K562 (cell line): ENCODE measurements around the gene DNAJB1. TPM values are rescaled to one million over a fixed set of nuclear protein-coding genes. Genes with fewer than 3 reads are reported as not detected.
A peak's percentile ranks its signal among the peaks of the same experiment; 100 is the strongest.

Experiments
- ATAC-seq: fragments of 200-7000 bp; cut with Tn5 transposase; 3 replicates; pipeline ENCODE4 v1.9.1; 2020; ENCODE audit warnings: moderate library complexity
- BruUV-seq: library from RNA; stranded (reverse); fragments of 400-500 nt; replicated peaks from 2 replicates; lab custom pipeline; 2021; lab: Mats Ljungman, UMichigan
- CTCF ChIA-PET: fragments of 300-600 bp; formaldehyde crosslinking; extraction: SDS; loops from one replicate; lab custom pipeline; 2021; ENCODE audit warnings: low intra/inter-chr PET ratio; lab: Yijun Ruan, JAX
- POLR2A ChIA-PET: fragments of 300-600, 350-650 bp; sonication (Branson Sonifier 250); formaldehyde crosslinking; extraction: SDS; loops from one replicate; lab custom pipeline; 2021; ENCODE audit warnings: antibody characterized with exemption, inconsistent platforms; lab: Yijun Ruan, JAX
- DNase-seq, 4 experiments: peaks; one replicate each; pipeline versions ENCODE4 v3.0.0 to v3.0.0-alpha.2; 2011 to 2018; ENCODE audit warnings: low spot score in 3 of 4, mixed read lengths in 3 of 4; ENCODE audit errors: extremely low read depth in 1 of 4
- FAIRE-seq: peaks from 2 replicates; lab custom pipeline; 2011; peaks lifted over from hg19 to GRCh38; lab: Jason Lieb, UNC
- H2AFZ ChIP-seq: 2 replicates; pipeline ENCODE4 v1.6.0; 2011; ENCODE audit warnings: low read depth, low read length, control low read depth, inconsistent platforms
- H3K27ac ChIP-seq: fragments of 200-600 bp; 3 replicates; pipeline ENCODE4 v1.8.0; 2011; ENCODE audit warnings: low read depth, mild to moderate bottlenecking, control low read depth, inconsistent platforms, low read length, moderate library complexity, mixed read lengths; ENCODE audit errors: extremely low read depth
- H3K27me3 ChIP-seq, 2 experiments: fragments of 300-600 bp in 1 of 2; 2 replicates in 1 of 2; 3 replicates in 1 of 2; pipeline versions ENCODE4 v1.6.0 to v1.8.0; 2011; ENCODE audit warnings: inconsistent platforms in 2 of 2, low read length in 2 of 2, mild to moderate bottlenecking in 1 of 2, mixed read lengths in 1 of 2, moderate library complexity in 1 of 2; ENCODE audit not compliant: control insufficient read depth in 2 of 2, insufficient read depth in 2 of 2
- H3K36me3 ChIP-seq: fragments of 300-600 bp; 3 replicates; pipeline ENCODE4 v1.8.0; 2011; ENCODE audit warnings: mild to moderate bottlenecking, low read length, inconsistent platforms; ENCODE audit not compliant: control insufficient read depth, insufficient read depth
- H3K4me1 ChIP-seq, 2 experiments: fragments of 200-600 bp in 1 of 2; replicated peaks in 1 of 2; 2 replicates in 1 of 2; 3 replicates in 1 of 2; pipeline versions ENCODE4 v1.5.1 to v1.8.0; 2011; ENCODE audit warnings: inconsistent platforms in 2 of 2, low read length in 2 of 2, mild to moderate bottlenecking in 1 of 2, mixed read lengths in 1 of 2, moderate library complexity in 1 of 2; ENCODE audit not compliant: control insufficient read depth in 2 of 2, insufficient read depth in 2 of 2
- H3K4me2 ChIP-seq: 2 replicates; pipeline ENCODE4 v1.6.1; 2011; ENCODE audit warnings: low read length, control low read depth, inconsistent platforms, mixed read lengths; ENCODE audit not compliant: insufficient read depth
- H3K4me3 ChIP-seq: fragments of 200-600 bp; sonication (generic), shearing (Covaris generic); 2 replicates; pipeline ENCODE4 v1.5.1; 2016; ENCODE audit warnings: control low read depth, inconsistent platforms
- H3K79me2 ChIP-seq: fragments of 200-600 bp; 3 replicates; pipeline ENCODE4 v1.8.0; 2011; ENCODE audit warnings: low read length, inconsistent platforms; ENCODE audit not compliant: control insufficient read depth, insufficient read depth
- H3K9ac ChIP-seq, 2 experiments: 2 replicates each; pipeline versions ENCODE4 v1.6.0 to v1.6.1; 2011; ENCODE audit warnings: low read depth in 2 of 2, low read length in 2 of 2, control low read depth in 1 of 2, inconsistent platforms in 1 of 2, mild to moderate bottlenecking in 1 of 2, mixed read lengths in 1 of 2; ENCODE audit not compliant: insufficient read depth in 1 of 2
- H3K9me1 ChIP-seq: one replicate; pipeline ENCODE4 v1.6.0; 2011; ENCODE audit warnings: inconsistent platforms, mild to moderate bottlenecking, low read length, moderate library complexity; ENCODE audit not compliant: control insufficient read depth, insufficient read depth
- H3K9me3 ChIP-seq: replicated peaks from 2 replicates; pipeline ENCODE4 v1.5.1; 2011; ENCODE audit warnings: low read depth, low read length, inconsistent platforms; ENCODE audit not compliant: control insufficient read depth, insufficient read depth
- H4K20me1 ChIP-seq: replicated peaks from 2 replicates; pipeline ENCODE4 v1.6.1; 2011; ENCODE audit warnings: low read length, inconsistent platforms, mixed read lengths; ENCODE audit not compliant: control insufficient read depth, insufficient read depth
- CHCHD3 ChIP-seq: fragments of 250-450 bp; sonication (Bioruptor Pico); IDR thresholded peaks from 2 replicates; pipeline ENCODE4 v2.1.2; 2022; ENCODE audit warnings: mild to moderate bottlenecking
- FOXJ2 ChIP-seq: fragments of 200-800 bp; sonication (Bioruptor generic); IDR thresholded peaks from 2 replicates; pipeline ENCODE4 v1.6.1; 2016; ENCODE audit warnings: missing genetic modification characterization, missing compliant biosample characterization
- FOXK1 ChIP-seq: sonication (generic); formaldehyde crosslinking; IDR thresholded peaks from 2 replicates; pipeline ENCODE4 v1.8.0; 2022; ENCODE audit warnings: missing genetic modification reagents, mild to moderate bottlenecking, borderline replicate concordance
- FOXP1 ChIP-seq: sonication (generic); formaldehyde crosslinking; IDR thresholded peaks from 2 replicates; pipeline ENCODE4 v1.8.0; 2022; ENCODE audit warnings: mild to moderate bottlenecking, missing genetic modification reagents
- GTF2E2 ChIP-seq: fragments of 200-800 bp; sonication (Bioruptor generic); IDR thresholded peaks from 2 replicates; pipeline ENCODE4 v1.6.1; 2016; ENCODE audit warnings: missing genetic modification characterization, missing compliant biosample characterization
- MEIS2 ChIP-seq: fragments of 450-650 bp; IDR thresholded peaks from 2 replicates; pipeline ENCODE4 v1.6.1; 2014; ENCODE audit warnings: mild to moderate bottlenecking; ENCODE audit not compliant: partially characterized antibody
- MYC ChIP-seq, 2 experiments: fragments of 250-450 bp in 1 of 2; sonication (Bioruptor Pico) in 1 of 2; IDR thresholded peaks; 2 replicates each; pipeline versions ENCODE4 v1.5.1 to v1.6.1; 2012 to 2021; ENCODE audit warnings: low read depth in 2 of 2, borderline replicate concordance in 1 of 2, improper control_type of control experiment in 1 of 2, low read length in 1 of 2, mild to moderate bottlenecking in 1 of 2, moderate library complexity in 1 of 2
- NCOA6 ChIP-seq: fragments of 450-650 bp; IDR thresholded peaks from 2 replicates; pipeline ENCODE4 v1.6.1; 2017; ENCODE audit warnings: mild to moderate bottlenecking
- POLR2B ChIP-seq: fragments of 450-650 bp; IDR thresholded peaks from 2 replicates; pipeline ENCODE4 v1.6.1; 2018; ENCODE audit warnings: low read depth; ENCODE audit not compliant: partially characterized antibody
- ZNF134 ChIP-seq: fragments of 250-450 bp; sonication (Bioruptor Pico); conservative IDR thresholded peaks from 2 replicates; pipeline ENCODE4 v1.4.0; 2020
- ZNF165 ChIP-seq: fragments of 250-450 bp; sonication (Bioruptor Pico); IDR thresholded peaks from 2 replicates; pipeline ENCODE4 v1.4.0; 2020; ENCODE audit warnings: borderline replicate concordance
- ZNF175 ChIP-seq: fragments of 200-800 bp; sonication (Bioruptor generic); IDR thresholded peaks from 2 replicates; pipeline ENCODE4 v1.6.1; 2016; ENCODE audit warnings: low read depth, mild to moderate bottlenecking, missing genetic modification characterization, missing compliant biosample characterization
- ZNF699 ChIP-seq: fragments of 250-450 bp; sonication (Bioruptor Pico); IDR thresholded peaks from 2 replicates; pipeline ENCODE4 v1.8.0; 2021; ENCODE audit warnings: mild to moderate bottlenecking, moderate library complexity; ENCODE audit not compliant: insufficient replicate concordance
- ZSCAN29 ChIP-seq: fragments of 450-650 bp; IDR thresholded peaks from 2 replicates; pipeline ENCODE4 v1.6.1; 2017
- WGBS: fragments of 100-300 bp; shearing (Covaris generic); methylation state at CpG from one replicate; pipeline ENCODE4 v1.1.6; 2016; ENCODE audit warnings: low coverage, mixed read lengths; ENCODE audit not compliant: insufficient coverage; ENCODE audit errors: missing lambda C conversion rate; 5-methylcytosine and 5-hydroxymethylcytosine counted together
- in situ Hi-C: fragments of 300-500 bp; cut with MboI; formaldehyde crosslinking; loops from 4 replicates; pipeline ENCODE4 v1.15.0; 2018; ENCODE audit warnings: inconsistent platforms, mixed read lengths
- intact Hi-C: fragments of 100-400 bp; cut with micrococcal nuclease; formaldehyde crosslinking; loops from 2 replicates; pipeline ENCODE4 v1.14.2; 2022
- polyA plus RNA-seq, 8 experiments: library from polyadenylated mRNA; depleted of rRNA in 4 of 8; stranded (reverse) in 5 of 8; unstranded in 3 of 8; fragments of >200 nt; fragmentation: Nextera tagmentation in 2 of 8; fragmentation: Illumina TruSeq in 1 of 8; extraction: Ambion mirVana in 2 of 8; extraction: Trizol in 1 of 8; gene quantifications; 2 replicates each; pipeline versions ENCODE4 v1.2.1 to v1.2.3, GENCODE V29; 2011 to 2014; ENCODE audit warnings: inconsistent platforms in 1 of 8, missing spikeins in 1 of 8
- total RNA-seq, 7 experiments: library from RNA; depleted of rRNA in 6 of 7; stranded (reverse); fragments of >200 nt in 6 of 7; fragmentation: Illumina TruSeq in 2 of 7; extraction: Trizol in 2 of 7; gene quantifications; 2 replicates each; pipeline versions ENCODE4 v1.2.1 to v1.2.3, GENCODE V29; 2011 to 2021; ENCODE audit warnings: low replicate concordance in 1 of 7
- TF ChIP-seq, protein P1 (sequence below): sonication (generic); formaldehyde crosslinking; IDR thresholded peaks from 2 replicates; pipeline ENCODE4 v1.8.1; 2023; ENCODE audit warnings: mild to moderate bottlenecking, missing genetic modification reagents
- TF ChIP-seq, protein P2 (sequence below): fragments of 450-650 bp; IDR thresholded peaks from 2 replicates; pipeline ENCODE4 v1.6.1; 2017; ENCODE audit warnings: antibody characterized with exemption
- TF ChIP-seq, protein P3 (sequence below): fragments of 200-400 bp; formaldehyde crosslinking; IDR thresholded peaks from 2 replicates; pipeline ENCODE4 v1.6.1; 2017; ENCODE audit warnings: mild to moderate bottlenecking, low read depth, low read length, moderate library complexity

DNAJB1 gene
- total and polyA plus RNA-seq, 9 of the 15 experiments (the other 6 are each of a cell fraction or from before 2014, with no cell fraction given): 13.2 to 113 (median 62.1) TPM

DNA sequence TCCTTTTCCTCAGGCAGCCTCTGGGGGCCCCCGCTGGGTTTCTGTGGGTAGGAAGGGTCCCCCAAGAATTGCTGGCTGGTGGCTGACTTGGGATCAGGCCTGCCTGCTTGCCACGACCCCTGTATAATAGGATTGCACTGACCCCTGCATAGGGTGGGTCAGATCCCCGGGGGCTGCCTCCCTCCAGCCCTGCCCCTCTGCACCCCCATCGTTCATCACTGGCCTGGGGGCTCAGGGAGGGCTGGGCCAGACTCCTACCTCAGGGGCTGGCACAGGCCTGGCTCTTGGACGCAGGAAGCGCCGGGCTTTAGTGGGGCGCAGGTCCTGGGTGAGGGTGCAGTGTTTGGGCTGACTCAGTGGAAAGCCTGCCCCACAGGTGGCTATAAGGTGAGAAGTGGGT is 43.1 kb upstream of the DNAJB1 start:
- 89% methylated on average over 5 of the region's 8 CpGs for WGBS
- intact Hi-C loops: no loop called here
- FAIRE-seq: no peak

More for the DNA sequence above, 43.1 kb upstream of the DNAJB1 start:
- POLR2A ChIA-PET: interaction anchor here (1.3 kb wide), 1 partner anchor 11 kb away, joined by 3 read pairs; no protein-coding TSS in a partner anchor
- H3K27ac ChIP-seq: no peak overlapping the region
- no peak overlapping the region for H2AFZ ChIP-seq
- DNase-seq (no peak), ATAC-seq (no peak)
- peaks cover 13% of the 10 kb centered on the region; the same call in 1 of the 2 replicates for H4K20me1 ChIP-seq
- peaks cover 15 to 80% of the 10 kb centered on the region in 2 experiments; a peak in 4 of 5 replicates for H3K4me1 ChIP-seq
- H3K9ac ChIP-seq: peak overlapping the region in 1 of 2 experiments; percentile 52; a peak in 2 of 4 replicates
- TF ChIP-seq ZNF134 (no peak), ZNF165 (CRISPR knock-in tag) (no peak), ZNF175 (CRISPR knock-in tag) (no peak), MEIS2 (no peak), POLR2B (no peak), CHCHD3 (no peak), GTF2E2 (no peak), NCOA6 (no peak), FOXJ2 (tag) (no peak), FOXP1 (no peak), FOXK1 (CRISPR knock-in tag) (no peak), MYC (IDR thresholded peaks at IDR 0.05; ENCODE audit: low read depth, low read length) (no peak), MYC (CRISPR knock-in tag; IDR thresholded peaks at IDR 0.05; ENCODE audit: borderline replicate concordance, low read depth) (no peak), ZNF699 (CRISPR knock-in tag) (no peak), ZSCAN29 (no peak)
- TF ChIP-seq, protein P1, sequence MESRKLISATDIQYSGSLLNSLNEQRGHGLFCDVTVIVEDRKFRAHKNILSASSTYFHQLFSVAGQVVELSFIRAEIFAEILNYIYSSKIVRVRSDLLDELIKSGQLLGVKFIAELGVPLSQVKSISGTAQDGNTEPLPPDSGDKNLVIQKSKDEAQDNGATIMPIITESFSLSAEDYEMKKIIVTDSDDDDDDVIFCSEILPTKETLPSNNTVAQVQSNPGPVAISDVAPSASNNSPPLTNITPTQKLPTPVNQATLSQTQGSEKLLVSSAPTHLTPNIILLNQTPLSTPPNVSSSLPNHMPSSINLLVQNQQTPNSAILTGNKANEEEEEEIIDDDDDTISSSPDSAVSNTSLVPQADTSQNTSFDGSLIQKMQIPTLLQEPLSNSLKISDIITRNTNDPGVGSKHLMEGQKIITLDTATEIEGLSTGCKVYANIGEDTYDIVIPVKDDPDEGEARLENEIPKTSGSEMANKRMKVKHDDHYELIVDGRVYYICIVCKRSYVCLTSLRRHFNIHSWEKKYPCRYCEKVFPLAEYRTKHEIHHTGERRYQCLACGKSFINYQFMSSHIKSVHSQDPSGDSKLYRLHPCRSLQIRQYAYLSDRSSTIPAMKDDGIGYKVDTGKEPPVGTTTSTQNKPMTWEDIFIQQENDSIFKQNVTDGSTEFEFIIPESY: no peak
- TF ChIP-seq, protein P2, sequence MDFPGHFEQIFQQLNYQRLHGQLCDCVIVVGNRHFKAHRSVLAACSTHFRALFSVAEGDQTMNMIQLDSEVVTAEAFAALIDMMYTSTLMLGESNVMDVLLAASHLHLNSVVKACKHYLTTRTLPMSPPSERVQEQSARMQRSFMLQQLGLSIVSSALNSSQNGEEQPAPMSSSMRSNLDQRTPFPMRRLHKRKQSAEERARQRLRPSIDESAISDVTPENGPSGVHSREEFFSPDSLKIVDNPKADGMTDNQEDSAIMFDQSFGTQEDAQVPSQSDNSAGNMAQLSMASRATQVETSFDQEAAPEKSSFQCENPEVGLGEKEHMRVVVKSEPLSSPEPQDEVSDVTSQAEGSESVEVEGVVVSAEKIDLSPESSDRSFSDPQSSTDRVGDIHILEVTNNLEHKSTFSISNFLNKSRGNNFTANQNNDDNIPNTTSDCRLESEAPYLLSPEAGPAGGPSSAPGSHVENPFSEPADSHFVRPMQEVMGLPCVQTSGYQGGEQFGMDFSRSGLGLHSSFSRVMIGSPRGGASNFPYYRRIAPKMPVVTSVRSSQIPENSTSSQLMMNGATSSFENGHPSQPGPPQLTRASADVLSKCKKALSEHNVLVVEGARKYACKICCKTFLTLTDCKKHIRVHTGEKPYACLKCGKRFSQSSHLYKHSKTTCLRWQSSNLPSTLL: no peak
- TF ChIP-seq, protein P3, sequence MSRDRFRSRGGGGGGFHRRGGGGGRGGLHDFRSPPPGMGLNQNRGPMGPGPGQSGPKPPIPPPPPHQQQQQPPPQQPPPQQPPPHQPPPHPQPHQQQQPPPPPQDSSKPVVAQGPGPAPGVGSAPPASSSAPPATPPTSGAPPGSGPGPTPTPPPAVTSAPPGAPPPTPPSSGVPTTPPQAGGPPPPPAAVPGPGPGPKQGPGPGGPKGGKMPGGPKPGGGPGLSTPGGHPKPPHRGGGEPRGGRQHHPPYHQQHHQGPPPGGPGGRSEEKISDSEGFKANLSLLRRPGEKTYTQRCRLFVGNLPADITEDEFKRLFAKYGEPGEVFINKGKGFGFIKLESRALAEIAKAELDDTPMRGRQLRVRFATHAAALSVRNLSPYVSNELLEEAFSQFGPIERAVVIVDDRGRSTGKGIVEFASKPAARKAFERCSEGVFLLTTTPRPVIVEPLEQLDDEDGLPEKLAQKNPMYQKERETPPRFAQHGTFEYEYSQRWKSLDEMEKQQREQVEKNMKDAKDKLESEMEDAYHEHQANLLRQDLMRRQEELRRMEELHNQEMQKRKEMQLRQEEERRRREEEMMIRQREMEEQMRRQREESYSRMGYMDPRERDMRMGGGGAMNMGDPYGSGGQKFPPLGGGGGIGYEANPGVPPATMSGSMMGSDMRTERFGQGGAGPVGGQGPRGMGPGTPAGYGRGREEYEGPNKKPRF: no peak
- in situ Hi-C loops: no loop called here
- no peaks in the 10 kb centered on the region for H3K9me3 ChIP-seq
- H3K27me3 ChIP-seq: no peaks in the 10 kb centered on the region
- peaks cover 8% of the 10 kb centered on the region for H3K9me1 ChIP-seq
- CTCF ChIA-PET: no interaction called here
- no peak overlapping the region for H3K4me2 ChIP-seq
- H3K36me3 ChIP-seq: peaks cover 32% of the 10 kb centered on the region; the same call in 1 of the 3 replicates
- H3K4me3 ChIP-seq: no peak overlapping the region
- BruUV-seq: no TSS peak
- peaks cover 45% of the 10 kb centered on the region for H3K79me2 ChIP-seq
